ENCODE results near the gene RASSF5.

- TF ChIP-seq CTCF (conservative IDR thresholded peaks at IDR 0.05; ENCODE audit: low read depth, low read length) (no peak), EZH2 (IDR thresholded peaks at IDR 0.05; ENCODE audit: borderline replicate concordance, low read depth, low read length, poor library complexity, severe bottlenecking) (no peak)
These were observed 89.0 kb downstream of the RASSF5 start for GRCh38 chr1:206596319-206596666.

Measured in A673 (cell line).